A549 (cell line): ENCODE data around the gene GRIN2D. TPM values are rescaled to one million over a fixed set of nuclear protein-coding genes. Genes with fewer than 3 reads are reported as not detected.

Experiments
- ATAC-seq, 2 experiments: fragments of 200-7000 bp in 1 of 2; fragments of >200 bp in 1 of 2; cut with Nextera tagmentation in 1 of 2; cut with Tn5 transposase in 1 of 2; 3 replicates each; pipeline versions ENCODE4 v1.8.0 to v1.9.1; 2018 to 2020; ENCODE audit warnings: mild to moderate bottlenecking in 1 of 2, moderate library complexity in 1 of 2
- CTCF ChIA-PET: fragments of 300-600 bp; sonication (Branson Sonifier 250); formaldehyde crosslinking; extraction: SDS; loops from one replicate; lab custom pipeline; 2021; ENCODE audit warnings: antibody characterized with exemption, inconsistent platforms; lab: Yijun Ruan, JAX
- POLR2A ChIA-PET: fragments of 350-600 bp; formaldehyde crosslinking; extraction: SDS; loops from one replicate; lab custom pipeline; 2021; ENCODE audit warnings: antibody characterized with exemption, inconsistent platforms; lab: Yijun Ruan, JAX
- DNase-seq, 2 experiments: peaks; one replicate each; pipeline versions ENCODE4 v3.0.0 to v3.0.0-alpha.2; 2011 to 2016; ENCODE audit warnings: low read depth in 1 of 2, low spot score in 1 of 2
- FAIRE-seq: peaks from 2 replicates; lab custom pipeline; 2011; peaks lifted over from hg19 to GRCh38; lab: Jason Lieb, UNC
- H3K27ac ChIP-seq, 2 experiments: fragments of >200 bp; sonication (Bioruptor Twin); formaldehyde crosslinking; 3 replicates each; pipeline ENCODE4 v1.5.1; 2016 to 2017
- H3K4me1 ChIP-seq: fragments of >200 bp; sonication (Bioruptor Twin); formaldehyde crosslinking; 3 replicates; pipeline ENCODE4 v1.6.1; 2016
- H3K4me2 ChIP-seq: fragments of >200 bp; sonication (Bioruptor Twin); formaldehyde crosslinking; 3 replicates; pipeline ENCODE4 v1.6.1; 2016
- H3K4me3 ChIP-seq: fragments of >200 bp; sonication (Bioruptor Twin); formaldehyde crosslinking; 3 replicates; pipeline ENCODE4 v1.5.1; 2016
- H3K9me3 ChIP-seq: fragments of >200 bp; sonication (Bioruptor Twin); formaldehyde crosslinking; 3 replicates; pipeline ENCODE4 v1.6.1; 2016
- BHLHE40 ChIP-seq: IDR thresholded peaks from 2 replicates; pipeline ENCODE4 v1.6.1; 2012; ENCODE audit warnings: low read depth, low read length, inconsistent platforms
- CEBPB ChIP-seq, 2 experiments: fragments of >200 bp in 1 of 2; sonication (Bioruptor Twin) in 1 of 2; formaldehyde crosslinking in 1 of 2; IDR thresholded peaks; 2 replicates each; pipeline ENCODE4 v1.6.1; 2012 to 2016
- EHF ChIP-seq: fragments of 250-450 bp; sonication (Bioruptor Pico); IDR thresholded peaks from 2 replicates; pipeline ENCODE4 v1.5.0; 2020; ENCODE audit warnings: mild to moderate bottlenecking
- EHMT2 ChIP-seq: fragments of 200-600 bp; sonication (generic); IDR thresholded peaks from 2 replicates; pipeline ENCODE4 v1.6.1; 2016; ENCODE audit warnings: antibody characterized with exemption, low read depth, mild to moderate bottlenecking, moderate library complexity
- EP300 ChIP-seq, 2 experiments: fragments of >200 bp; sonication (Bioruptor Twin); formaldehyde crosslinking; IDR thresholded peaks; 2 replicates in 1 of 2; 3 replicates in 1 of 2; pipeline ENCODE4 v1.6.1; 2016 to 2017
- FOXS1 ChIP-seq: fragments of 250-450 bp; sonication (Bioruptor Pico); IDR thresholded peaks from 2 replicates; pipeline ENCODE4 v1.5.0; 2020; ENCODE audit warnings: mild to moderate bottlenecking, moderate library complexity
- GATA3 ChIP-seq: IDR thresholded peaks from 2 replicates; pipeline ENCODE4 v1.6.1; 2012; ENCODE audit warnings: borderline replicate concordance
- KDM1A ChIP-seq: fragments of 200-600 bp; sonication (generic); IDR thresholded peaks from 2 replicates; pipeline ENCODE4 v1.6.1; 2016; ENCODE audit warnings: low read depth, mild to moderate bottlenecking
- KDM5A ChIP-seq: fragments of 200-600 bp; sonication (generic); IDR thresholded peaks from 2 replicates; pipeline ENCODE4 v1.6.1; 2016; ENCODE audit warnings: antibody characterized with exemption, mild to moderate bottlenecking
- MAX ChIP-seq: IDR thresholded peaks from 2 replicates; pipeline ENCODE4 v1.6.1; 2012
- MAZ ChIP-seq: fragments of 150-350 bp; IDR thresholded peaks from 2 replicates; pipeline ENCODE4 v1.6.1; 2014; ENCODE audit warnings: antibody characterized with exemption, low read depth, low read length, borderline replicate concordance
- NPAS2 ChIP-seq: fragments of 250-450 bp; sonication (Bioruptor Pico); IDR thresholded peaks from 2 replicates; pipeline ENCODE4 v1.8.0; 2022; ENCODE audit warnings: mild to moderate bottlenecking, moderate library complexity, borderline replicate concordance
- POLR2A ChIP-seq: IDR thresholded peaks from 2 replicates; pipeline ENCODE4 v1.6.1; 2012; ENCODE audit warnings: mild to moderate bottlenecking, low read length
- RAD21 ChIP-seq, 2 experiments: fragments of >200 bp in 1 of 2; sonication (Bioruptor Twin) in 1 of 2; formaldehyde crosslinking in 1 of 2; IDR thresholded peaks in 1 of 2; conservative IDR thresholded peaks in 1 of 2; 2 replicates in 1 of 2; 3 replicates in 1 of 2; pipeline ENCODE4 v1.6.1; 2012 to 2018; ENCODE audit warnings: inconsistent platforms in 1 of 2
- SMC3 ChIP-seq: fragments of >200 bp; sonication (Bioruptor Twin); formaldehyde crosslinking; IDR thresholded peaks from 3 replicates; pipeline ENCODE4 v1.6.1; 2018; ENCODE audit warnings: inconsistent platforms
- TFCP2L1 ChIP-seq: fragments of 250-450 bp; sonication (Bioruptor Pico); IDR thresholded peaks from 2 replicates; pipeline ENCODE4 v1.5.0; 2021; ENCODE audit warnings: mild to moderate bottlenecking
- USF2 ChIP-seq: fragments of 450-650 bp; IDR thresholded peaks from 2 replicates; pipeline ENCODE4 v1.6.1; 2014; ENCODE audit warnings: antibody characterized with exemption
- ZNF302 ChIP-seq: fragments of 250-450 bp; sonication (Bioruptor Pico); IDR thresholded peaks from 2 replicates; pipeline ENCODE4 v1.9.0; 2021; ENCODE audit warnings: inconsistent platforms, mild to moderate bottlenecking, moderate library complexity
- ZSCAN20 ChIP-seq: fragments of 250-450 bp; sonication (Bioruptor Pico); IDR thresholded peaks from 2 replicates; pipeline ENCODE4 v1.8.0; 2022; ENCODE audit warnings: mild to moderate bottlenecking, moderate library complexity
- WGBS: methylation state at CpG from one replicate; pipeline ENCODE4 v1.1.6; 2017; ENCODE audit errors: missing lambda C conversion rate; 5-methylcytosine and 5-hydroxymethylcytosine counted together
- polyA plus RNA-seq, 4 experiments: library from polyadenylated mRNA; depleted of rRNA in 3 of 4; stranded (reverse); fragments of >200 nt; fragmentation: RNase III in 1 of 4; extraction: RNeasy Plus Mini Kit Qiagen cat#74134 plus additional on column Dnase treatment in 1 of 4; gene quantifications; 2 replicates in 3 of 4; 3 replicates in 1 of 4; pipeline ENCODE4 v1.2.3, GENCODE V29; 2011 to 2017
- TF ChIP-seq, protein P1 (sequence below): fragments of 250-450 bp; sonication (Bioruptor Pico); IDR thresholded peaks from 2 replicates; pipeline ENCODE4 v1.5.0; 2021; ENCODE audit warnings: mild to moderate bottlenecking, moderate library complexity, borderline replicate concordance
- TF ChIP-seq, protein P2 (sequence below): fragments of >200 bp; sonication (Bioruptor Twin); formaldehyde crosslinking; IDR thresholded peaks from 2 replicates; pipeline ENCODE4 v1.6.1; 2016
- TF ChIP-seq, protein P3 (sequence below): fragments of 200-600 bp; sonication (generic); IDR thresholded peaks from 2 replicates; pipeline ENCODE4 v1.6.1; 2016; ENCODE audit warnings: antibody characterized with exemption, mild to moderate bottlenecking, moderate library complexity

Gene GRIN2D
- polyA plus RNA-seq, 2 of the 4 experiments (the other 2 are of a cell fraction): 2.6 to 6.3 TPM

- TF ChIP-seq NPAS2 (CRISPR knock-in tag) (no peak), FOXS1 (CRISPR knock-in tag) (no peak), BHLHE40 (no peak), KDM1A (no peak), RAD21 (conservative IDR thresholded peaks at IDR 0.05 in 1 of 2, IDR thresholded peaks at IDR 0.05 in 1 of 2) (no peak), CEBPB (IDR thresholded peaks at IDR 0.05) (no peak), EHF (CRISPR knock-in tag) (no peak), ZNF302 (CRISPR knock-in tag) (no peak), SMC3 (no peak), EP300 (IDR thresholded peaks at IDR 0.05) (no peak), MAZ (no peak), KDM5A (no peak), USF2 (no peak), TFCP2L1 (CRISPR knock-in tag) (no peak), ZSCAN20 (no peak)
- TF ChIP-seq, protein P1, sequence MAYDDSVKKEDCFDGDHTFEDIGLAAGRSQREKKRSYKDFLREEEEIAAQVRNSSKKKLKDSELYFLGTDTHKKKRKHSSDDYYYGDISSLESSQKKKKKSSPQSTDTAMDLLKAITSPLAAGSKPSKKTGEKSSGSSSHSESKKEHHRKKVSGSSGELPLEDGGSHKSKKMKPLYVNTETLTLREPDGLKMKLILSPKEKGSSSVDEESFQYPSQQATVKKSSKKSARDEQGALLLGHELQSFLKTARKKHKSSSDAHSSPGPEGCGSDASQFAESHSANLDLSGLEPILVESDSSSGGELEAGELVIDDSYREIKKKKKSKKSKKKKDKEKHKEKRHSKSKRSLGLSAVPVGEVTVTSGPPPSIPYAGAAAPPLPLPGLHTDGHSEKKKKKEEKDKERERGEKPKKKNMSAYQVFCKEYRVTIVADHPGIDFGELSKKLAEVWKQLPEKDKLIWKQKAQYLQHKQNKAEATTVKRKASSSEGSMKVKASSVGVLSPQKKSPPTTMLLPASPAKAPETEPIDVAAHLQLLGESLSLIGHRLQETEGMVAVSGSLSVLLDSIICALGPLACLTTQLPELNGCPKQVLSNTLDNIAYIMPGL: no peak
- TF ChIP-seq, protein P2, sequence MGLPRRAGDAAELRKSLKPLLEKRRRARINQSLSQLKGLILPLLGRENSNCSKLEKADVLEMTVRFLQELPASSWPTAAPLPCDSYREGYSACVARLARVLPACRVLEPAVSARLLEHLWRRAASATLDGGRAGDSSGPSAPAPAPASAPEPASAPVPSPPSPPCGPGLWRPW: no peak
- TF ChIP-seq, protein P3, sequence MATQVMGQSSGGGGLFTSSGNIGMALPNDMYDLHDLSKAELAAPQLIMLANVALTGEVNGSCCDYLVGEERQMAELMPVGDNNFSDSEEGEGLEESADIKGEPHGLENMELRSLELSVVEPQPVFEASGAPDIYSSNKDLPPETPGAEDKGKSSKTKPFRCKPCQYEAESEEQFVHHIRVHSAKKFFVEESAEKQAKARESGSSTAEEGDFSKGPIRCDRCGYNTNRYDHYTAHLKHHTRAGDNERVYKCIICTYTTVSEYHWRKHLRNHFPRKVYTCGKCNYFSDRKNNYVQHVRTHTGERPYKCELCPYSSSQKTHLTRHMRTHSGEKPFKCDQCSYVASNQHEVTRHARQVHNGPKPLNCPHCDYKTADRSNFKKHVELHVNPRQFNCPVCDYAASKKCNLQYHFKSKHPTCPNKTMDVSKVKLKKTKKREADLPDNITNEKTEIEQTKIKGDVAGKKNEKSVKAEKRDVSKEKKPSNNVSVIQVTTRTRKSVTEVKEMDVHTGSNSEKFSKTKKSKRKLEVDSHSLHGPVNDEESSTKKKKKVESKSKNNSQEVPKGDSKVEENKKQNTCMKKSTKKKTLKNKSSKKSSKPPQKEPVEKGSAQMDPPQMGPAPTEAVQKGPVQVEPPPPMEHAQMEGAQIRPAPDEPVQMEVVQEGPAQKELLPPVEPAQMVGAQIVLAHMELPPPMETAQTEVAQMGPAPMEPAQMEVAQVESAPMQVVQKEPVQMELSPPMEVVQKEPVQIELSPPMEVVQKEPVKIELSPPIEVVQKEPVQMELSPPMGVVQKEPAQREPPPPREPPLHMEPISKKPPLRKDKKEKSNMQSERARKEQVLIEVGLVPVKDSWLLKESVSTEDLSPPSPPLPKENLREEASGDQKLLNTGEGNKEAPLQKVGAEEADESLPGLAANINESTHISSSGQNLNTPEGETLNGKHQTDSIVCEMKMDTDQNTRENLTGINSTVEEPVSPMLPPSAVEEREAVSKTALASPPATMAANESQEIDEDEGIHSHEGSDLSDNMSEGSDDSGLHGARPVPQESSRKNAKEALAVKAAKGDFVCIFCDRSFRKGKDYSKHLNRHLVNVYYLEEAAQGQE: no peak
- Histone ChIP-seq H3K27ac (no peak overlapping the region), H3K9me3 (no peaks in the 10 kb centered on the region), H3K4me1 (peaks cover 13% of the 10 kb centered on the region), H3K4me2 (no peak overlapping the region), H3K4me3 (no peak overlapping the region)
- POLR2A ChIA-PET: no interaction called here
- DNase-seq (no peak), FAIRE-seq (no peak), ATAC-seq (no peak)
- 97% methylated on average over 30 of the region's 30 CpGs for WGBS
- CTCF ChIA-PET: interaction anchor here (0.8 to 3.3 kb wide), 3 partner anchors 24 to 168 kb away, joined by 3 to 21 read pairs (median 3); partner anchors contain the start of genes GRWD1 and KDELR1
Observed at GRCh38 chr19:48415806-48416221, 22.3 kb downstream of the GRIN2D start.

DNA sequence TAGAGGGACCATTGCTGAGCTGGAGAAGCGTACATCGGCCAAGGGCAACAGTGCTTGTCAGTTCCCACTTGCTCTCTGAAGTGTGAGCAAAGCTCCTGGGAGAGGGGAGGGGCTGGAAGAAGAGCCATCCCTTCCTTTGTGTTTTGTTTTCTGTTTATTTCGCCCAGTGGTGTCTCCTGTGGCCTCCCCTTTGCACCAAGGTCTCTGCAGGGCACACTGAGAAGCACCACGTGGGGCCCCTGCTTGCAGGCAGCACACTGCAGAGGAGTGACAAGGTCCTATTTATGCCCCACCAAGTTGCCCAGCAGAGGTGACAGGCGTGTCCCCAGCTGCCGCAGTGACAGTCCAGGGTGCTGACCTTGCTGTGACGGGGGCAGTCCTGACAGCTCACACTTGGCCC lies 24.0 kb downstream of the GRIN2D start:
- ChIA-PET POLR2A (interaction anchor here (1.3 kb wide), 1 partner anchor 17 kb away, joined by 3 read pairs; no protein-coding TSS in a partner anchor), CTCF (interaction anchor here (0.9 to 3.3 kb wide), 4 partner anchors 26 to 146 kb away, joined by 3 to 21 read pairs (median 4); partner anchors contain the start of genes GRWD1 and KDELR1)
- ATAC-seq: no peak
- 74% methylated on average over 7 of the region's 7 CpGs for WGBS
- TF ChIP-seq GATA3: no peak
- TF ChIP-seq EHMT2: no peak
- TF ChIP-seq SMC3: no peak
- no peak for TF ChIP-seq POLR2A
- TF ChIP-seq ZNF302 (CRISPR knock-in tag): no peak
- TF ChIP-seq MAX: no peak
- Histone ChIP-seq H3K27ac (no peak overlapping the region), H3K4me1 (peaks cover 13% of the 10 kb centered on the region), H3K9me3 (no peaks in the 10 kb centered on the region), H3K4me3 (no peak overlapping the region), H3K4me2 (no peak overlapping the region)
- FAIRE-seq: no peak
- DNase-seq: no peak
